GM12872 (cell line): ENCODE measurements around the gene GNAO1.

ENCODE experiments used
- CTCF ChIP-seq: IDR thresholded peaks from 3 replicates; pipeline ENCODE4 v1.5.1; 2011; ENCODE audit warnings: low read depth, mild to moderate bottlenecking, low read length, moderate library complexity; ENCODE audit not compliant: insufficient read depth

GNAO1 gene

GRCh38 chr16:56320811-56321558 is 129.7 kb downstream of the GNAO1 start:
- TF ChIP-seq CTCF = no peak

- no peak for TF ChIP-seq CTCF
Observed at GRCh38 chr16:56321571-56321970, 130.3 kb downstream of the GNAO1 start.

- no peak for TF ChIP-seq CTCF
Observed at GRCh38 chr16:56324406-56324805, 133.1 kb downstream of the GNAO1 start.

- TF ChIP-seq CTCF = no peak
Observed at GRCh38 chr16:56325956-56326355, 134.7 kb downstream of the GNAO1 start.

- TF ChIP-seq CTCF = no peak
Observed at GRCh38 chr16:56327071-56327928, 136.0 kb downstream of the GNAO1 start.

- TF ChIP-seq CTCF = no peak
Observed at GRCh38 chr16:56327929-56328258, 136.6 kb downstream of the GNAO1 start.

GRCh38 chr16:56328276-56329022 is 137.2 kb downstream of the GNAO1 start:
- TF ChIP-seq CTCF = no peak
